GM12878 (cell line): ENCODE results near the gene FANCC.

Experiments used
- CTCF ChIP-seq, 3 experiments: IDR thresholded peaks in 2 of 3; conservative IDR thresholded peaks in 1 of 3; 2 replicates each; pipeline ENCODE4 v1.5.1; 2011; ENCODE audit warnings: low read depth in 3 of 3, low read length in 3 of 3, mild to moderate bottlenecking in 3 of 3, control low read depth in 2 of 3, moderate library complexity in 2 of 3, inconsistent platforms in 1 of 3, mixed read lengths in 1 of 3; ENCODE audit not compliant: control insufficient read depth in 2 of 3, insufficient read depth in 1 of 3; ENCODE audit errors: extremely low read depth in 1 of 3
- EZH2 ChIP-seq: IDR thresholded peaks from 2 replicates; pipeline ENCODE4 v1.6.1; 2012; ENCODE audit warnings: low read depth, mild to moderate bottlenecking, control low read depth, inconsistent platforms, low read length, borderline replicate concordance; ENCODE audit not compliant: control insufficient read depth
- NFXL1 ChIP-seq: fragments of 450-650 bp; IDR thresholded peaks from 2 replicates; pipeline ENCODE4 v1.6.1; 2017; ENCODE audit warnings: antibody characterized with exemption, mild to moderate bottlenecking, borderline replicate concordance
- NRF1 ChIP-seq: conservative IDR thresholded peaks from 2 replicates; pipeline ENCODE4 v1.6.1; 2011; ENCODE audit warnings: mild to moderate bottlenecking, low read depth, low read length, improper control_type of control experiment
- POLR2A ChIP-seq: IDR thresholded peaks from 2 replicates; pipeline ENCODE4 v1.6.1; 2011; ENCODE audit warnings: low read depth, mild to moderate bottlenecking, low read length
- POLR2AphosphoS5 ChIP-seq: IDR thresholded peaks from 2 replicates; pipeline ENCODE4 v1.6.1; 2011; ENCODE audit warnings: mild to moderate bottlenecking, low read length, inconsistent platforms
- RFX5 ChIP-seq: IDR thresholded peaks from 2 replicates; pipeline ENCODE4 v1.6.1; 2011; ENCODE audit warnings: low read depth, low read length, improper control_type of control experiment
- SMAD1 ChIP-seq: fragments of 450-650 bp; IDR thresholded peaks from 2 replicates; pipeline ENCODE4 v1.6.1; 2018; ENCODE audit warnings: mild to moderate bottlenecking, low read depth; ENCODE audit not compliant: partially characterized antibody
- SPI1 ChIP-seq: IDR thresholded peaks from 2 replicates; pipeline ENCODE4 v1.6.1; 2011; ENCODE audit warnings: low read depth, mild to moderate bottlenecking, low read length, moderate library complexity, borderline replicate concordance; ENCODE audit not compliant: insufficient read depth
- ZBTB33 ChIP-seq: fragments of 450-650 bp; IDR thresholded peaks from 2 replicates; pipeline ENCODE4 v1.6.1; 2017; ENCODE audit warnings: mild to moderate bottlenecking
- ZNF274 ChIP-seq: IDR thresholded peaks from one replicate; pipeline ENCODE4 v1.8.0; 2011; ENCODE audit not compliant: insufficient read length, insufficient read depth
- ZNF592 ChIP-seq: fragments of 450-650 bp; IDR thresholded peaks from 2 replicates; pipeline ENCODE4 v1.6.1; 2017; ENCODE audit warnings: mild to moderate bottlenecking, moderate library complexity

- TF ChIP-seq EZH2 (no peak), SMAD1 (no peak), CTCF (IDR thresholded peaks at IDR 0.05 in 2 of 3, conservative IDR thresholded peaks at IDR 0.05 in 1 of 3; ENCODE audit: control insufficient read depth in 2 of 3, extremely low read depth in 1 of 3, insufficient read depth in 1 of 3, low read depth in 3 of 3, low read length in 3 of 3) (no peak), ZNF274 (no peak), POLR2AphosphoS5 (no peak), RFX5 (no peak), NRF1 (no peak), POLR2A (no peak), NFXL1 (no peak), ZNF592 (no peak), SPI1 (no peak), ZBTB33 (no peak)
These were observed 206.5 kb downstream of the FANCC start for GRCh38 chr9:95110921-95111525.
